Measurements from ENCODE around the gene ZNF383. TPM values are rescaled to one million over a fixed set of nuclear protein-coding genes. Genes with fewer than 3 reads are reported as not detected.
"Not testable (repeated sequence)": the region's sequence is repeated elsewhere in the genome, so short reads cannot be mapped to it uniquely, and the experiment has no call there.

Gene ZNF383
- 10.0 and 12.7 TPM in 2 replicates for total RNA-seq
- long read RNA-seq, partial matches to known transcripts = 3 of 23 reads
- long read RNA-seq, other reads (novel, unspliced or antisense) = 19 of 23 reads

GRCh38 chr19:37217775-37218591, at the start of gene ZNF383:
ZNF383 (plus strand) TSS chr19:37218214; CDS start chr19:37230454, 12,240 bp downstream.
- Mint-ChIP-seq H3K27ac (peak within 1 kb of the TSS; percentile 94), H3K36me3 (ENCODE audit: insufficient read depth) (peaks cover 14% of the 10 kb centered on the region), H3K9me3 (ENCODE audit: low read depth) (peaks cover 3% of the 10 kb centered on the region), H3K27me3 (no peaks in the 10 kb centered on the region), H3K4me1 (ENCODE audit: low read depth) (peaks cover 12% of the 10 kb centered on the region), H3K4me3 (ENCODE audit: low read depth) (peak within 1 kb of the TSS; percentile 87)
- peak; percentile 85 for DNase-seq (ENCODE audit: low spot score, unreplicated experiment)
- no peak for TF ChIP-seq CTCF (IDR thresholded peaks at IDR 0.05; ENCODE audit: unreplicated experiment)

GRCh38 chr19:37172368-37173366, 45.3 kb upstream of the ZNF383 start, which contains the start of gene ZNF585A:
ZNF585A (minus strand) TSS chr19:37172695; CDS start chr19:37169910, 2,785 bp downstream.
- no peak within 1 kb of the TSS for H3K27ac Mint-ChIP-seq
- H3K27me3 Mint-ChIP-seq = no peaks in the 10 kb centered on the region
- TF ChIP-seq CTCF (IDR thresholded peaks at IDR 0.05; ENCODE audit: unreplicated experiment) = peak; percentile 28
- H3K4me1 Mint-ChIP-seq (ENCODE audit: low read depth) = no peaks in the 10 kb centered on the region
- no peak within 1 kb of the TSS for H3K4me3 Mint-ChIP-seq (ENCODE audit: low read depth)
- DNase-seq (ENCODE audit: low spot score, unreplicated experiment) = peak; percentile 71
- peaks cover 27% of the 10 kb centered on the region for H3K36me3 Mint-ChIP-seq (ENCODE audit: insufficient read depth)
- peaks cover 23% of the 10 kb centered on the region for H3K9me3 Mint-ChIP-seq (ENCODE audit: low read depth)

- not testable (repeated sequence) for DNase-seq (ENCODE audit: low spot score, unreplicated experiment); H3K4me3 Mint-ChIP-seq (ENCODE audit: low read depth); H3K27ac Mint-ChIP-seq; H3K27me3 Mint-ChIP-seq; H3K4me1 Mint-ChIP-seq (ENCODE audit: low read depth)
- Mint-ChIP-seq H3K36me3 (ENCODE audit: insufficient read depth) (peaks cover 63% of the 10 kb centered on the region), H3K9me3 (ENCODE audit: low read depth) (peaks cover 58% of the 10 kb centered on the region)
Measured at GRCh38 chr19:37186071-37186470, 31.9 kb upstream of the ZNF383 start.

- H3K4me1 Mint-ChIP-seq (ENCODE audit: low read depth); H3K4me3 Mint-ChIP-seq (ENCODE audit: low read depth); DNase-seq (ENCODE audit: low spot score, unreplicated experiment); H3K27ac Mint-ChIP-seq; H3K27me3 Mint-ChIP-seq: not testable (repeated sequence)
- Mint-ChIP-seq H3K36me3 (ENCODE audit: insufficient read depth) (peaks cover 35% of the 10 kb centered on the region), H3K9me3 (ENCODE audit: low read depth) (peaks cover 25% of the 10 kb centered on the region)
Measured at GRCh38 chr19:37195248-37195647, 22.8 kb upstream of the ZNF383 start.

- peaks cover 19% of the 10 kb centered on the region for H3K9me3 Mint-ChIP-seq (ENCODE audit: low read depth)
- H3K27me3 Mint-ChIP-seq; H3K4me3 Mint-ChIP-seq (ENCODE audit: low read depth); H3K27ac Mint-ChIP-seq; DNase-seq (ENCODE audit: low spot score, unreplicated experiment); H3K4me1 Mint-ChIP-seq (ENCODE audit: low read depth): not testable (repeated sequence)
- peaks cover 27% of the 10 kb centered on the region for H3K36me3 Mint-ChIP-seq (ENCODE audit: insufficient read depth)
Measured at GRCh38 chr19:37197115-37197514, 20.9 kb upstream of the ZNF383 start.

- no peak overlapping the region for H3K27ac Mint-ChIP-seq
- peaks cover 25% of the 10 kb centered on the region for H3K36me3 Mint-ChIP-seq (ENCODE audit: insufficient read depth)
- H3K27me3 Mint-ChIP-seq = no peaks in the 10 kb centered on the region
- H3K4me3 Mint-ChIP-seq (ENCODE audit: low read depth) = no peak overlapping the region
- DNase-seq (ENCODE audit: low spot score, unreplicated experiment) = no peak
- peaks cover 17% of the 10 kb centered on the region for H3K9me3 Mint-ChIP-seq (ENCODE audit: low read depth)
- TF ChIP-seq CTCF (IDR thresholded peaks at IDR 0.05; ENCODE audit: unreplicated experiment) = no peak
- H3K4me1 Mint-ChIP-seq (ENCODE audit: low read depth) = no peaks in the 10 kb centered on the region
Measured at GRCh38 chr19:37197768-37198167, 20.2 kb upstream of the ZNF383 start.

Measured in progenitor cell of endocrine pancreas (in vitro differentiated cells).